Astrocyte of the hippocampus (primary cell): ENCODE data around the gene SPIN3.
"Not testable (repeated sequence)": the region's sequence is repeated elsewhere in the genome, so short reads cannot be mapped to it uniquely, and the experiment has no call there.

Experiments used
- DNase-seq: peaks from one replicate; pipeline ENCODE4 v3.0.0; 2011; ENCODE audit warnings: low read depth, low spot score

SPIN3 gene

GRCh38 chrX:56995271-56995994, at the start of gene SPIN3:
Gene SPIN3, minus strand, starts transcription at chrX:56995541. Its CDS starts 594 bp downstream, at chrX:56994947.
- peak; percentile 88 for DNase-seq

DNA sequence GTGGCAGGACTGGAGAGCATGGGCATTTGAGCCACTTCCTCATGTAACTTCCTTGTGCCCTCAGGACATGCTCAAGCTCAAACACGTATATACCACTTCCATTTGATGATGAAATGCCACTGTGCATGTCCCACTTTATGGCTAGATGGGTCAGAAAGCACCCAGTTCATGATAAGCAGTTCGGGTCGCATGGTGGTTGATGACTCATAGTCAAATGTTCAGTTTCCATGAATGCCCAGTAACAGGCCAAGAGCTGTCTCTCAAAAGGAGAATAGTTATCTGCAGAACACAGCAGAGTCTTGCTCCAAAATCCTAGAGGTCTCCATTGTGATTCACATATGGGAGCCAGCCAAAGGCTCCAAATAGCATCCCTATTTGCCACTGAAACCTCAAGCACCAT, 48.9 kb upstream of the SPIN3 start:
- no peak for DNase-seq

DNA sequence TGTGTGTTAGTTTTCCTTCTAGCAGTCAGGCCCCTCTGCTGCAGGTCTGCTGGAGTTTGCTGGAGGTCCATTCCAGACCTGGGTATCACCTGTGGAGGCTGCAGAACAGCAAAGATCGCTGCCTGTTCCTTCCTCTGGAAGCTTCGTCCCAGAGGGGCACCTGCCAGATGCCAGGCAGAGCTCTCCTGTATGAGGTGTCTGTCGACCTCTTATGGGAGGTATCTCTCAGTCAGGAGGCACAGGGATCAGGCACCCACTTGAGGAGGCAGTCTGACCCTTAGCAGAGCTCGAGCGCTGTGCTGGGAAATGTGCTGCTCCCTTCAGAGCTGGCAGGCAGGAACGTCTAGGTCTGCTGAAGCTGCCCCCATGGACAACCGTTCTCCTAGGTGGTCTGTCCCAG, 41.9 kb upstream of the SPIN3 start:
- not testable (repeated sequence) for DNase-seq

GRCh38 chrX:56994375-56995270, 718 bp downstream of the SPIN3 start:
- DNase-seq: no peak

DNA sequence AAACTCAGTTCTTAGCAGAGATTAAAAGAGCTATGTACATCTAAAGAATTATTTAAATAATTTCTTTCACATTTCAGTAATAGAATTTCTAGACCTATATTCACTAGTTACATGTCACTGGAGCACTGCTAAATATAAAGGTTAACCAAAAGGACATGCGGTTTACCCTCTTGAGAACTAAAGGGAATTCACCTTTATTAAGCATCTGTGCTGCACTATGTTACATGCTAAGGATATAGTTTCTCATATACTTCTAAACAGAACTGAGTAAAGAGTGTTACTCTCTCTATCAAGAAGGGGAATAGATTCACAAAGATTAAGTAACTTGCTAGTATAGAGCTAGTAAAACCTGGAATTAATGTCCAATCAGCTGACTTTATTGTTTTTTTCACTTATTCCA, 7.6 kb downstream of the SPIN3 start:
- DNase-seq: no peak

GRCh38 chrX:56986138-56986537, 9.2 kb downstream of the SPIN3 start:
- no peak for DNase-seq

DNA sequence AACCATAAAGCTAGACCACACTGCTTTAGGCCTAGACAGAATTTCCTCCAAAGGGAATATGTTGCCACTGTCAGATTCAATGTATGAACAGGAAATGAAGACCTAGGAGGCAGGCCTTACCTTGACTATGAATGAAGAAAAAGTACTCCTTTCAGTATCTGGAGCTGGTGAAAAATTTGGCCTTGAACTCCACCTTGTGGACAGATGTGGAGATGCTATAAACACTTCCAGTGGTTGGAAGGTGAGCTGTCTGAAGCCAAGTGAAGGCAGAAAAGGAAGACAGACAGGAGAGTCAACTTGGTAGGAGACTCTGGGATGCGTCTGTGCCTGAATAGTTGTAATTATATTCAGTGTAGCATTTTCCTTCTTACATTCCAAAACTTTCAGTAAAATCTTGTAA, 17.2 kb downstream of the SPIN3 start:
- peak; percentile 66 for DNase-seq

DNA sequence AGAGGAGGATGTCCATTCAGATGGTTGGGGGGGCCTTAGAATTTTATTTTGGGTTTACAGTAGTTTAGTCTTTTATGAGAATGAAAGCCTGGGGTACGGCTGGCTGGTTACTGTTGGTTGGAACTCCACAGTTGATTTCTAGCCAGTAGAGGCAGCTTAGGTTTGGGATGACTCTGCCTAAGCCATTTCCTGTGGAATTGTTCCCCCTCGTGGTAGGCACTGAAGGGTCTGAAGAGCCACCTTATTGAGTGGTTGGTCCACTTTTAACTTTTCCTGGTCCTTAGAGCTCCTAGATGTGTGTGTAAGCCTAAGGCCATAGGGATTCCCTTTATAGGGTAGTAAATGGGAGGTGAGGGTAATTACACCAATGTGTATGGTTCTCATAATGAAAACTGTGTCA, 19.7 kb downstream of the SPIN3 start:
- no peak for DNase-seq

DNA sequence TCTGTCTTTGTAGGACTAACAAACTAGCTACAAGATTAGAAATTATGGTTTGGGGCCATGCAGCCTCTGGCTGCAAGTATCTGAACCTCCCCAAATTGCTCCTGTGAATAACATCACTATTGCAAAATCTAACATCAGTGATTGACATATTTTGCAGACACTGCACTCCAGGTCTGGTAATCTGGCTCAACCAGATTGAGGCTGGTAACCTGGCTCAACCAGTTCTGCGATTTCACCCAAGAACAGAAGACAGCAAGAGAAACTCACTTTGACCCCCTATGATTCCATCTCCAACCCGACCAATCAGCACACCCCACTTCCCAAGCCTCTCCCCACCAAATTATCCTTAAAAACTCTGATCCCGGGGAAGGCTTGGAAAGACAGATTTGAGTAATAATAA, 20.9 kb downstream of the SPIN3 start:
- no peak for DNase-seq

DNA sequence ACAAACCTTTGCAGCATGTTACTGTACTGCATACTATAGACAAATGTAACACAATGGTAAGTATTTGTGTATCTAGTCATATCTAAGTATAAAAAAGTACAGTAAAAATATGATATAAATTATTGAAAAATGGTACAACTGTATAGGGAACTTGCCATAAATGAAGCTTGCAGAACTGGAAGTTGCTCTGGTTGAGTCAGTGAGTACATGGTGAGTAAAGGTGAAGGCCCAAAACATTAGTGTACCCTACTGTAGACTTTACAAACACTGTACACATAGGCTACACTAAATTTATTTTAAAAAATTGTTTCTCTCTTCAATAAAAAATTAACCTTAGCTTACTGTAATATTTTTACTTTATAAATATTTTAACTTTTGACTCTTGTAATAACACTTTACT, 25.8 kb downstream of the SPIN3 start:
- DNase-seq: no peak

- DNase-seq: no peak
These were observed 26.4 kb downstream of the SPIN3 start for GRCh38 chrX:56968980-56969379.

GRCh38 chrX:56963377-56963776, 32.0 kb downstream of the SPIN3 start:
- DNase-seq: no peak

DNA sequence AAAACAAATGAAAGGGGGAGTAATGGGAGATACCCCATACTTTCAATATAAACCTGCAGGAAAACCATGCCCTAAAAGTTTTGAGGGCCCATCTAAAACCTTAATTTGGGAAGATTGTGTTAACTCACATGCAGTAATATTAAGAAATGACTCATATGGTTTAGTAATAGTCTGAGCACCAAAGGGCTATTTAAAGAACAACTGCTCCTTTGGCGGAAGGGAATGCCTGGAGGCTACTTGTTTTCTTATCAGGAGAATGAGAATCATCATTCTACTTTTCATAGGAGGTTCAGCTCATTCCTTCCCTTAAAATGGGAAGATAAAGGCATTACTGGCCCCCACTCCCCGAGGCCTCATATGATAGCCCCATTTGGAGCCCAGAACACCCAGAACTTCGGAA, 47.6 kb downstream of the SPIN3 start:
- peak; percentile 12 for DNase-seq

DNA sequence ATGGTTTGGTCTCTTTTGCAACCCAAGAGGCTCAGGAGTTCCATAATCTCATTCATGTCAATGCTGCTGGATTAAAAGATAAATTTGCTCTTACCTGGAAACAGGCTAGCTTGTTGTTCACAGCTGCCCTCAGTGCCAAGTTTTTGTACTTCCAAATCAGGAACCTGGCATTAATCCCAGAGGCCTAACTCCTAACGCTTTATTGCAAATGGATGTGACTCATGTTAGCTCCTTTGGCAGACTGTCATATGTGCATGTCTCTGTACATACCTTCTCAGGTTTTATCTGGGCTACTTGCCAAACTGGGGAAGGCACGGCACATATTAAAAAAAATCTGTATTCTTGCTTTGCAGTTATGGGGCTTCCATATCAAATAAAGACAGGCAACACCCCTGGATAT, 49.1 kb downstream of the SPIN3 start:
- DNase-seq: peak; percentile 76

DNA sequence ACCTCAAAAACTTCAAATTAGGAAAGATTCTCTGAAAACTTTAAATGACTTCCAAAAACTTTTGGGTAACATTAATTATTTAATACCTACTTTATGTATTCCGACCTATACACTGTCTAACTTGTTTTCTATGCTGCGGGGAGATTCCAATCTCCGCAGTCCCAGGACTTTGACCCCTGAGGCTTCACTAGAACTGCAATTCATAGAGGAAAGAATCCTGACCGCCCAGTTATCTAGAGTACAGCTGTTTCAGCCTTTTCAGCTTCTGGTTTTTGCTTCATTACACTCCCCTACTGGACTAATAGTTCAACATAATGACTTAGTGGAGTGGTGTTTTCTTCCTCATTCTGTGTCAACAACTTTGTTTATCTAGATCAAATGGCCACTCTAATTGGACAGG, 50.1 kb downstream of the SPIN3 start:
- DNase-seq: not testable (repeated sequence)

- no peak for DNase-seq
These were observed 52.1 kb downstream of the SPIN3 start for GRCh38 chrX:56943264-56943663.
